Fibroblast of the aortic adventitia (primary cell): Measurements from ENCODE around the gene RASSF4. TPM values are rescaled to one million over a fixed set of nuclear protein-coding genes. Genes with fewer than 3 reads are reported as not detected.

Experiments used
- DNase-seq: peaks from one replicate; pipeline ENCODE4 v3.0.0-alpha.2; 2010; ENCODE audit warnings: low read depth
- H3K4me3 ChIP-seq: 2 replicates; pipeline ENCODE4 v1.5.1; 2011; ENCODE audit warnings: low read depth, mild to moderate bottlenecking, control low read depth, low read length, moderate library complexity
- total RNA-seq: library from RNA; depleted of rRNA; stranded (reverse); fragments of >200 nt; gene quantifications from 2 replicates; pipeline ENCODE4 v1.2.3, GENCODE V29; 2012; ENCODE audit warnings: low replicate concordance
- TF ChIP-seq, protein P1 (sequence below): IDR thresholded peaks from 2 replicates; pipeline ENCODE4 v1.5.1; 2011; ENCODE audit warnings: mild to moderate bottlenecking, low read length, control low read depth, inconsistent platforms; ENCODE audit not compliant: insufficient read depth

The RASSF4 gene
- total RNA-seq, 1 donor: 3.8 TPM

DNA sequence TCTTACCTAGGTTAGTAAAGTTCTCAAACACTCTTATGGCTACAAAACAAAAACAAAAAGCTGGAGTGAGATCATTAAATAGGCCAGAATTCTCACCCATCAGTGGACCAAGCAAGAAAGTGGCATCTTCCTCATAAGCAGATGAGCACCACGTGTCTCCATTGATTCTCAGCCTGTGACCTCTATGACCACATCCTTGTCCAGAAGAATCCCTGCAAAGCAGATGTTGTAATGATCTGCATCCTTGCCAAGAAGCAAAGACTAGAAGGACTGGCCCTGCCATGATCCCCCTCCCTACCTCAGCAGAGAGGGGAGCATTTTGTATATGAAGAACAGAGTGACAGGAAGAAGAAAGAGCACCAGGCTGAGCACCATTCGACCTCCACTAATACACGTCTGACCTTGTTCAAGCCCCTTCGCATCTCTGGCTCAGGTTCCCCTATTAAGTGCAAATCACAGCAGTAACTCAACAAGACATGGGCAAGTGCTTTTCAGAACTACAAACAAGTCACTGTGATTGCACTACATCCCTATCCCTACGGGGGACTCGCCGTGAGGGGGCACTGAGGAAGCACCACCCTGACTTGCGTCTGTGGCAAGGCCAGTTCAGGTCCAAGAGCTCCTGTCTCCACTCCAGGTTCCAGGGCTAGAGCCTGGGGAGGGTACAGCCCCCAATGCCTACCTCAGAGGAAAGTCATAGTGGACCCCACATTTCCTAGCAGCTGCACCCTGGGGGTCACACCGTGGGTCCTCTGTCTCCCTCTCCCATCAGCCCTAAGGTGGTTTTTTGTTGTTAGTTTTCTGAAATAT lies 22.2 kb upstream of the RASSF4 start:
- no peak for DNase-seq
- TF ChIP-seq, protein P1, sequence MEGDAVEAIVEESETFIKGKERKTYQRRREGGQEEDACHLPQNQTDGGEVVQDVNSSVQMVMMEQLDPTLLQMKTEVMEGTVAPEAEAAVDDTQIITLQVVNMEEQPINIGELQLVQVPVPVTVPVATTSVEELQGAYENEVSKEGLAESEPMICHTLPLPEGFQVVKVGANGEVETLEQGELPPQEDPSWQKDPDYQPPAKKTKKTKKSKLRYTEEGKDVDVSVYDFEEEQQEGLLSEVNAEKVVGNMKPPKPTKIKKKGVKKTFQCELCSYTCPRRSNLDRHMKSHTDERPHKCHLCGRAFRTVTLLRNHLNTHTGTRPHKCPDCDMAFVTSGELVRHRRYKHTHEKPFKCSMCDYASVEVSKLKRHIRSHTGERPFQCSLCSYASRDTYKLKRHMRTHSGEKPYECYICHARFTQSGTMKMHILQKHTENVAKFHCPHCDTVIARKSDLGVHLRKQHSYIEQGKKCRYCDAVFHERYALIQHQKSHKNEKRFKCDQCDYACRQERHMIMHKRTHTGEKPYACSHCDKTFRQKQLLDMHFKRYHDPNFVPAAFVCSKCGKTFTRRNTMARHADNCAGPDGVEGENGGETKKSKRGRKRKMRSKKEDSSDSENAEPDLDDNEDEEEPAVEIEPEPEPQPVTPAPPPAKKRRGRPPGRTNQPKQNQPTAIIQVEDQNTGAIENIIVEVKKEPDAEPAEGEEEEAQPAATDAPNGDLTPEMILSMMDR: no peak
- no peak overlapping the region for H3K4me3 ChIP-seq

- H3K4me3 ChIP-seq: no peak overlapping the region
- DNase-seq: no peak
- TF ChIP-seq, protein P1: no peak
These were observed 20.6 kb upstream of the RASSF4 start for GRCh38 chr10:44938956-44939355.

DNA sequence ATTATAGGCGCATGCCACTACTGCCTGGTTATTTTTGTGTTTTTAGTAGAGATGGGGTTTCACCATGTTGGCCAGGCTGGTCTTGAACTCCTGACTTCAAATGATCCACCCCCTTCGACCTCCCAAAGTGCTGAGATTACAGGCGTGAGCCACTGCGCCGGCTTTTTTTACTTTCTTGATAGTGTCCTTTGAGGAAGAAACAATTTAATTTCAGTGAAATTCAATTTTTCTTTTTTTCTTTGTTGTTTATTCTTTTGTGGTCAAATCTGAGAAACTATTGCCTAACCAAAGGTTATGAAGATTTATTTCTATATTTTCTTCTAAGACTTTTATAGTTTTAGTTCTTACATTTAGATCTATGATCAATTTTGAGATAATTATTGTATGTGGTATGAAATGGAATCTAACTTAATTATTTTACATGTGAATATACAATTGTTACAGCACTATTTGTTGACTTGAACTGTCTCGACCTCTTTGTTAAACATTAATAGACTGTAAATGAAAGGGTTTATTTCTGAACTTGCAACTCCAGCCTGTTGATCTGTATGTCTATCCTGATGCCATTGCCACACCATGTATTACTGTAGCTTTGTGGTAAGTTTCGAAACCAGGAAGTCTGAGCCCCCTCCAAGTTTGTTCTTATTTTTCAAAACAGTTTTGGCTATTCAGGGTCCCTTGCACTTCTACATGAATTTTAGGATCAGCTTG lies 19.8 kb upstream of the RASSF4 start:
- TF ChIP-seq, protein P1: no peak
- no peak for DNase-seq
- no peak overlapping the region for H3K4me3 ChIP-seq

- no peak overlapping the region for H3K4me3 ChIP-seq
- TF ChIP-seq, protein P1: no peak
- no peak for DNase-seq
These were observed 15.2 kb upstream of the RASSF4 start for GRCh38 chr10:44944354-44944753.

DNA sequence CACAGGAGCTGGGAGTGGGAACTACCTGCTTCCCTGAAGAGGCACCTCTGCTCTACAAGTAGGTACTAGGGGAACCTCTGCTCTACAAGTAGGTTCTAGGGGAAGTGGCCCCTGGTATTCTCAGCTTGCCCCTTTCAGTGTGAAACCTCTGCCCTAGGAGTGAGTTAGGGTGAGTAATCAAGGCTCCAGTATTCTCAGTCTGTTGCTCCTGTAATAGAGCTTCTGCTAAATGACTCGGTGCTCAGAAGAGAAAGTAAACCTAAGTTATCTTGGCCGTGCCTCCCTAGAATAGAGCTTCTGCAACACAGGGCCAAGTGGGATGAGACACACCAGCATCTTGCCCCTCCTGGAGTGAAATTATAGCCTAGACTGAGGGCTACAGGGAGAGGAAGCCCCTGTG lies 13.4 kb upstream of the RASSF4 start:
- DNase-seq: peak; percentile 31
- no peak overlapping the region for H3K4me3 ChIP-seq
- TF ChIP-seq, protein P1: no peak

DNA sequence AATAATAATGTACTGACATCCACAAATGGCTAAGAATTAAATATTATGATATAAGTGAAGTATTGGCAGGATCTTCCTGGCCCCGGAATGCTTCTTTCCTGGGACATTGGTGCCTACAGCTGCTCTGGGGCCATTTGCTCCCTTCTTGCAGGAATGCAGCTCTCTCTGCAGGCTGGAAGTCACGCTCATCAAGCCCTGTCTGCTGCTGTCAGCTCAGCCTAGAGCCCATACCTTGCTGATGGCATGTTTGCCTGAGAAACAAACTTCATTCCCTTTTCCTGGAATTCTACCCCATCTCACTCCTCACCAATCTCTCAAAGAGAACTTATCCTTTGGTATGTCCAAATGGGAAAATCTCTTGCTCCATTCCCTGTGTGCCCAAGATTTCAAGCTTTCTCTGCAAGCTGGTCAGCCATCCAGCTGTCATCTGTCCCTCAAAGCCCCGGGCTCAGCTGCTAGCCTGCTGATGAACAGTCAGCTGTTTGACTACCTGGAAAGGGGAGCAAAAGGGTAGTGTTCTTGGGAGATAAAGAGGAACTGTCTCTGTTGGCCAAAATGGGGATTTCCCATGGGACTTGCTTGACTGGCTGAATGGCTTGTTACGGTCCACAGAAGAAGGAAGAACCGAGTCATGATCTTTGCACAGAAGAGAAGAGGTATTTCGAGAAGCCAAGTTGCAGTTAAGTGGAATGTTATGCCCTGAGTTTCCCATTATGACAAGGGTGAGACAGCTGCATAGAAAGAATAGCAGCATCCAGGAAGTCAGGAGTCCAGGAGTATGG lies 12.0 kb upstream of the RASSF4 start:
- DNase-seq: no peak
- TF ChIP-seq, protein P1: no peak
- H3K4me3 ChIP-seq: no peak overlapping the region
